Neural progenitor cell (in vitro differentiated cells): ENCODE measurements around the gene ZNF444.

Experiments used
- EZH2 ChIP-seq: fragments of 200-600 bp; sonication (generic); IDR thresholded peaks from 2 replicates; pipeline ENCODE4 v1.6.1; 2017; ENCODE audit warnings: antibody characterized with exemption, mild to moderate bottlenecking, moderate library complexity
- EZH2phosphoT487 ChIP-seq: fragments of 200-600 bp; sonication (generic); IDR thresholded peaks from 2 replicates; pipeline ENCODE4 v1.6.1; 2017; ENCODE audit warnings: antibody characterized with exemption

DNA sequence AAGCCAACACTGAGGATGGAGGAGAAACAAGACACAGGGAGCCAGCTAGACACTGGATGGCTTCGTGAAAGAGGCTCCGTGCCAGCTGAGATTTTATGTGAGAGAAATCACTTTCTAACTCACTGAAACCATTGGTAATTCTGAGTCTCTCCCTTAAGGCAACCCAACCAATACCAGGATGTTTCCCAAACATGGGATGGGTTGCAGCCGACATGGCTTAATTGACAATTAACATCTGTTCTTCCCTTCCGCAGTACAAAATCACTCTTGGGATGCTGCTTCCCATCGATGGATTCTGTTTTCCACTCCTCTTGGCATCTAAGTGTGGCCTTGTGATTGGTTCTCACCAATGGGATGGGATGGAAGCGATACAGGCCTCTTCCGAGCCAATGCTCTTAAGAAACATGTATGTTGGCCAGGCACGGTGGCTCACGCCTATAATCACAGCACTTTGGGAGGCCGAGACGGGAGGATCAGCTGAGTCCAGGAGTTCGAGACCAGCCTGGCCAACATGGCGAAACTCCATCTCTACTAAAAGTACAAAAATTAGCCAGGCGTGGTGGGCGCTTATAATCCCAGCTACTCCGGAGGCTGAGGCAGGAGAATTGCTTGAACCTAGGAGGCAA lies 17.7 kb upstream of the ZNF444 start:
- no peak for TF ChIP-seq EZH2
- no peak for TF ChIP-seq EZH2phosphoT487
